ENCODE results near the gene NDUFAF4.

NDUFAF4 gene

GRCh38 chr6:96876886-96877545 lies 20.7 kb downstream of the NDUFAF4 start:
- no peaks in the 10 kb centered on the region for H3K36me3 Mint-ChIP-seq (ENCODE audit: low read depth)
- no peak overlapping the region for H3K4me3 Mint-ChIP-seq
- H3K9me3 Mint-ChIP-seq: no peaks in the 10 kb centered on the region
- peaks cover 15% of the 10 kb centered on the region for H3K27me3 Mint-ChIP-seq
- no peak overlapping the region for H3K27ac Mint-ChIP-seq
- H3K4me1 Mint-ChIP-seq (ENCODE audit: low read depth): no peaks in the 10 kb centered on the region

GRCh38 chr6:96872976-96873375 lies 24.7 kb downstream of the NDUFAF4 start:
- H3K36me3 Mint-ChIP-seq (ENCODE audit: low read depth): no peaks in the 10 kb centered on the region
- H3K27me3 Mint-ChIP-seq: peaks cover 15% of the 10 kb centered on the region
- no peaks in the 10 kb centered on the region for H3K4me1 Mint-ChIP-seq (ENCODE audit: low read depth)
- no peak overlapping the region for H3K4me3 Mint-ChIP-seq
- no peaks in the 10 kb centered on the region for H3K9me3 Mint-ChIP-seq
- no peak overlapping the region for H3K27ac Mint-ChIP-seq

GRCh38 chr6:96865055-96865405 lies 32.7 kb downstream of the NDUFAF4 start:
- no peak overlapping the region for H3K27ac Mint-ChIP-seq

DNA sequence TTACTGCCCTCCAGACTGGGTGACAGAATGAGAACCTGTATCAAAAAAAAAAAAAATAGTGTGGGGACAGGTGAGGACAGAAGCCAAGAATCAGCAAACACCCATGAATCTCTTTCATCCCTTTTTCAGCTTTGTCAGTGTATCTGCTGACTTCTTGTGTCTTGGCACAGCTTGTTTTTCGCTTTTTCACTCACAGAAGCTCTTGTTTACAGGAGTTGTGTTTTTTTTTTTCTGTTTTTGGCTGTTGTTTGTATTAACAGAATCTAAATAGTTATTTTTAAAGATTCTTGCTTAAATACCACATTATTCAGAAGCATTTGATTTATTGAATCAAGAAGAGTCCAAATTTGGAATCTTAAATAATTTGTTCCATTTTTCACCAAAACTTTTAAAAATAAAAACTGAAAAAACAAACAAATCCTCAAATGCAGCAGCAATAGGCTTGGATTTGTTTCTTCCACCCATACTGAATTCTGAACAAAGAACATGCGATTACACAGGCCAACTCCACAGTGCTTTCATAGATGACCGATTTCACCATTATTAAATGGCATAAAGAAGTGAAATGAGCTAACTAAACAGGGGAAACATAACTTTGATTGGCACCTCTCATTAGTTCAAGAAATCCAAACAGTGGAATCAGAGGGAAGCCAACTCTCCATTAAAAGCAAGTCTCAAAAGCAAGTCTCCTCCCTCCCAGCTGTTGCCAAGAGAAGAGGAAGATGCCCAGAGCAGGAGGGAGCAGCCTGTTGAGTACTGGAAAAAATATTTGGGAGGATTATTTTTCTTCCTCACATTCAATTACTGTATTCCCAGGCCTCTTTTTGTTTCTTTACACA lies 33.3 kb downstream of the NDUFAF4 start:
- no peak overlapping the region for H3K27ac Mint-ChIP-seq

More at GRCh38 chr6:96865055-96865405, 32.7 kb downstream of the NDUFAF4 start:
- Mint-ChIP-seq H3K4me1 (ENCODE audit: low read depth) (no peaks in the 10 kb centered on the region), H3K9me3 (no peaks in the 10 kb centered on the region), H3K4me3 (no peak overlapping the region), H3K27me3 (peaks cover 36% of the 10 kb centered on the region), H3K36me3 (ENCODE audit: low read depth) (no peaks in the 10 kb centered on the region)

DNA sequence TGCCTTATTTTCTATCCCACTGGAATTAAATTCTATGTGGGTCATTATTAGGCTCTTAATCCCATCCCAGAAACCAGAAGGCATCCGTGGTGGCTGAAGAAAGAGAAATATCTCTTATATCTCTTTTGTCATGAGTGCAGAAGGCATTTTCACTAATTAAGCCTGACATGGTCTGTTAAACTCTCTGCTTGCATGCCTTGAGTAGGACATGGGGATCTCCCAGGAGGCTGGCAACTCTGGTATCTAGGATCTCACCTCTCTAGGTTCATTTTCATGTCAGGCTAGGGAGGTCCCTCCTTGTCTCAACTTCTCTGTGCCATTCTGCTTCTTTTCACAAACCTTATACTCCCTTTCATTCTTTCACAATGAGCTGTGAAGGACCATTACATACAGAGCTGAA lies 35.1 kb downstream of the NDUFAF4 start:
- Mint-ChIP-seq H3K27ac (no peak overlapping the region), H3K4me3 (no peak overlapping the region), H3K36me3 (ENCODE audit: low read depth) (no peaks in the 10 kb centered on the region), H3K9me3 (no peaks in the 10 kb centered on the region), H3K4me1 (ENCODE audit: low read depth) (no peaks in the 10 kb centered on the region), H3K27me3 (peaks cover 36% of the 10 kb centered on the region)

More for the DNA sequence above, 33.3 kb downstream of the NDUFAF4 start:
- Mint-ChIP-seq H3K4me3 (no peak overlapping the region), H3K9me3 (no peaks in the 10 kb centered on the region), H3K4me1 (ENCODE audit: low read depth) (no peaks in the 10 kb centered on the region), H3K27me3 (peaks cover 39% of the 10 kb centered on the region), H3K36me3 (ENCODE audit: low read depth) (no peaks in the 10 kb centered on the region)

- Mint-ChIP-seq H3K27ac (no peak overlapping the region), H3K9me3 (no peaks in the 10 kb centered on the region), H3K4me1 (ENCODE audit: low read depth) (no peaks in the 10 kb centered on the region), H3K36me3 (ENCODE audit: low read depth) (no peaks in the 10 kb centered on the region), H3K4me3 (no peak overlapping the region), H3K27me3 (peaks cover 38% of the 10 kb centered on the region)
Measured at GRCh38 chr6:96861588-96861987, 36.1 kb downstream of the NDUFAF4 start.

DNA sequence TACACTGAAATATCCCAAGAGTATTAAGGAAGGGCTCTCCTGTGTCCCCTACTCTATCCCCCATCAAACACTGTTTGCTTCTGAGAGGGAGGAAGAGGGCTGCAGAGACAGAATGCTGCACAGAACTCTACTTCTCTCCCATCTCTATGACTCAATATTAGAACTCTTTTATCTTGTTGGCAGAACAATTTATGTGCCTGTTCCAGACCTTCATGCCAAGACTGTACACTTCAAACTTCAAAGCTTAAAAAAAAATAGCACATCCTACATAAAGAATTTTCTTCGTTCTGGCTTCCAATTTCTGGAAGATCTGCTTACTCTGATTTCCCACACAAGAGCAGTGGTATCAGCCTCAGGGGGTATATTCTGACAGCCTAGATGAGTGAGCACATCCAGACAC lies 40.8 kb downstream of the NDUFAF4 start:
- H3K9me3 Mint-ChIP-seq: no peaks in the 10 kb centered on the region
- H3K36me3 Mint-ChIP-seq (ENCODE audit: low read depth): no peaks in the 10 kb centered on the region
- H3K4me1 Mint-ChIP-seq (ENCODE audit: low read depth): no peaks in the 10 kb centered on the region
- H3K27me3 Mint-ChIP-seq: peaks cover 22% of the 10 kb centered on the region
- H3K27ac Mint-ChIP-seq: no peak overlapping the region
- no peak overlapping the region for H3K4me3 Mint-ChIP-seq

DNA sequence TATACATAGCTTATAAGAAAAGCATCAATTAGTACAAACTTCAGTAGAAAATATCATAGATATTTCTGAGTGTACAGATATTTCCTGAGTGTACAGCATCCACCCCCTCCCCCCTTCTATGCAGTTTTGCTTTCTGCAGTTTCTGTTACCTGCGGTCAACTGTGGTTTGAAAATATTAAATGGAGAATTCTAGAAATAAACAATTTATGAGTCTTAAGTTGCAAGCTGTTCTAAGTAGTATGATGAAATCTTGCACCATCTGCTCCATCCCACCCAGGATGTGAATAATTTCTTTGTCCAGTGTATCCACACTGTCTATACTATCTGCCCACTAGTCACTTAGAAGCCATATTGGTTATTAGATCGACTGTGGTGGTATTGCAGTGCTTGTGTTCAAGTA lies 44.6 kb downstream of the NDUFAF4 start:
- Mint-ChIP-seq H3K36me3 (ENCODE audit: low read depth) (no peaks in the 10 kb centered on the region), H3K27me3 (peaks cover 16% of the 10 kb centered on the region), H3K4me3 (no peak overlapping the region), H3K27ac (no peak overlapping the region), H3K9me3 (no peaks in the 10 kb centered on the region), H3K4me1 (ENCODE audit: low read depth) (no peaks in the 10 kb centered on the region)

DNA sequence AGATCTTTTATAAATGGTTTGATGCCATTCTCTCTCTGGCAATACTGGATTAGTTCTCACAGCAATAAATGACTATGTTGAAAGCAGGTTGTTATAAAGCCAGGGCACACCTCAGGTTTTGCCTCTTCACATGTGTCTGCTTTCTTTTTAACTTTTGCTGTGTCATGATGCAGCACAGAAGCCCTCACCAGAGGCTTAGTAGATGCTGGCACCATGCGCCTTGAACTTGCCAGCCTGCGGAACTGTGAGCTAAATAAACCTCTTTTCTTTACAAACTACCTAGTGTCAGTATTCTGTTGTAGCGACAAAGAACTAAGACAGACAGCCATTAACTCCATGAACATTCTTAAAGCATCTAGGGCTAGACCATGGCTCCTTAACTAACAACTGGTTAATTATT lies 45.1 kb downstream of the NDUFAF4 start:
- H3K4me1 Mint-ChIP-seq (ENCODE audit: low read depth): no peaks in the 10 kb centered on the region

GRCh38 chr6:96851858-96852257 lies 45.8 kb downstream of the NDUFAF4 start:
- no peak overlapping the region for H3K27ac Mint-ChIP-seq
- H3K4me1 Mint-ChIP-seq (ENCODE audit: low read depth): no peaks in the 10 kb centered on the region
- no peak overlapping the region for H3K4me3 Mint-ChIP-seq
- no peaks in the 10 kb centered on the region for H3K36me3 Mint-ChIP-seq (ENCODE audit: low read depth)
- H3K27me3 Mint-ChIP-seq: peaks cover 17% of the 10 kb centered on the region
- H3K9me3 Mint-ChIP-seq: no peaks in the 10 kb centered on the region

More for the DNA sequence above, 45.1 kb downstream of the NDUFAF4 start:
- Mint-ChIP-seq H3K9me3 (no peaks in the 10 kb centered on the region), H3K27ac (no peak overlapping the region), H3K27me3 (peaks cover 14% of the 10 kb centered on the region), H3K36me3 (ENCODE audit: low read depth) (no peaks in the 10 kb centered on the region), H3K4me3 (no peak overlapping the region)

- no peaks in the 10 kb centered on the region for H3K36me3 Mint-ChIP-seq (ENCODE audit: low read depth)
- peaks cover 10% of the 10 kb centered on the region for H3K9me3 Mint-ChIP-seq
- no peaks in the 10 kb centered on the region for H3K4me1 Mint-ChIP-seq (ENCODE audit: low read depth)
- no peak overlapping the region for H3K4me3 Mint-ChIP-seq
- H3K27me3 Mint-ChIP-seq: peaks cover 34% of the 10 kb centered on the region
- no peak overlapping the region for H3K27ac Mint-ChIP-seq
Measured at GRCh38 chr6:96849615-96850014, 48.1 kb downstream of the NDUFAF4 start.

GRCh38 chr6:96844530-96844929 lies 53.2 kb downstream of the NDUFAF4 start:
- no peaks in the 10 kb centered on the region for H3K4me1 Mint-ChIP-seq (ENCODE audit: low read depth)
- no peaks in the 10 kb centered on the region for H3K36me3 Mint-ChIP-seq (ENCODE audit: low read depth)

DNA sequence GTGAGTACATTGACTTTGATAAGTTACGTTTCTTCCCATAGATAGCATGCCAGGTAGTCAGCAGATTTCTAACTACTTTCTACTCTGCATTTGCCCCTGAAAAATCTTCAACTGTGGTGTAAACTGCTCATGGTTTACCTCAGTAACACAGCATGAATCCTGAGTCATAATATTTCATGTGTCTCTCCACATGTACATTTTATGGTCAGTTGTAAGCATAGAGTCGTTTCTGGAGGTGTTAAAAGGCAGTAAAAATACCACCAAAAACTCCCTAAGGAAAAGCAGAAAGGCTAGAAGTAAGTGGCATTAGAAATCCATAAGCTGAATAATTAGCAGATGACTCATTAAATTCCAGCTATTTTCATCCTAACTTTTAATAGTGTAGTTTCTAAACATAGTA lies 56.3 kb downstream of the NDUFAF4 start:
- Mint-ChIP-seq H3K36me3 (ENCODE audit: low read depth) (no peaks in the 10 kb centered on the region), H3K4me1 (ENCODE audit: low read depth) (peaks cover 7% of the 10 kb centered on the region), H3K27ac (no peak overlapping the region), H3K4me3 (no peak overlapping the region), H3K9me3 (peaks cover 10% of the 10 kb centered on the region), H3K27me3 (peaks cover 44% of the 10 kb centered on the region)

More at GRCh38 chr6:96844530-96844929, 53.2 kb downstream of the NDUFAF4 start:
- peaks cover 37% of the 10 kb centered on the region for H3K27me3 Mint-ChIP-seq
- no peak overlapping the region for H3K4me3 Mint-ChIP-seq
- H3K9me3 Mint-ChIP-seq: peaks cover 14% of the 10 kb centered on the region
- no peak overlapping the region for H3K27ac Mint-ChIP-seq

All from stimulated activated naive CD8-positive, alpha-beta T cell treated with anti-CD3 and anti-CD28 coated beads, Interleukin-15, Interleukin-2, amounts not matched to agents 100 ng/mL and 50 ng/mL, for 24 hours (primary cell).